ENCODE measurements around the gene SLC27A2.

SLC27A2 gene

GRCh38 chr15:50218291-50218690, 36.3 kb downstream of the SLC27A2 start:
- no peak for DNase-seq
- no peak for TF ChIP-seq CTCF (IDR thresholded peaks at IDR 0.05; ENCODE audit: low read depth, low read length)
- H3K27me3 ChIP-seq (ENCODE audit: insufficient read depth, low read depth, severe bottlenecking), result no peaks in the 10 kb centered on the region
- H3K27ac ChIP-seq, result no peak overlapping the region
- peaks cover 2% of the 10 kb centered on the region for H3K36me3 ChIP-seq
- H3K9me3 ChIP-seq (ENCODE audit: severe bottlenecking), result peaks cover 3% of the 10 kb centered on the region
- no peak overlapping the region for H3K4me3 ChIP-seq (ENCODE audit: low read depth, low read length)

- no peak for TF ChIP-seq CTCF (IDR thresholded peaks at IDR 0.05; ENCODE audit: low read depth, low read length)
- no peaks in the 10 kb centered on the region for H3K9me3 ChIP-seq (ENCODE audit: severe bottlenecking)
- no peak overlapping the region for H3K4me3 ChIP-seq (ENCODE audit: low read depth, low read length)
- H3K27me3 ChIP-seq (ENCODE audit: insufficient read depth, low read depth, severe bottlenecking), result no peaks in the 10 kb centered on the region
- H3K27ac ChIP-seq, result no peak overlapping the region
- peaks cover 6% of the 10 kb centered on the region for H3K36me3 ChIP-seq
- no peak for DNase-seq
Observed at GRCh38 chr15:50218691-50219090, 36.7 kb downstream of the SLC27A2 start.

- no peak for TF ChIP-seq CTCF (IDR thresholded peaks at IDR 0.05; ENCODE audit: low read depth, low read length)
- no peaks in the 10 kb centered on the region for H3K27me3 ChIP-seq (ENCODE audit: insufficient read depth, low read depth, severe bottlenecking)
- no peak for DNase-seq
Observed at GRCh38 chr15:50219820-50220219, 37.8 kb downstream of the SLC27A2 start.

GRCh38 chr15:50222181-50222580, 40.2 kb downstream of the SLC27A2 start:
- Histone ChIP-seq H3K36me3 (peaks cover 17% of the 10 kb centered on the region), H3K9me3 (ENCODE audit: severe bottlenecking) (no peaks in the 10 kb centered on the region), H3K4me3 (ENCODE audit: low read depth, low read length) (no peak overlapping the region), H3K27me3 (ENCODE audit: insufficient read depth, low read depth, severe bottlenecking) (no peaks in the 10 kb centered on the region), H3K27ac (no peak overlapping the region)
- DNase-seq, result no peak
- no peak for TF ChIP-seq CTCF (IDR thresholded peaks at IDR 0.05; ENCODE audit: low read depth, low read length)

More at GRCh38 chr15:50219820-50220219, 37.8 kb downstream of the SLC27A2 start:
- H3K4me3 ChIP-seq (ENCODE audit: low read depth, low read length), result no peak overlapping the region
- H3K27ac ChIP-seq, result no peak overlapping the region
- peaks cover 15% of the 10 kb centered on the region for H3K36me3 ChIP-seq
- H3K9me3 ChIP-seq (ENCODE audit: severe bottlenecking), result no peaks in the 10 kb centered on the region

- H3K27me3 ChIP-seq (ENCODE audit: insufficient read depth, low read depth, severe bottlenecking), result no peaks in the 10 kb centered on the region
- no peaks in the 10 kb centered on the region for H3K9me3 ChIP-seq (ENCODE audit: severe bottlenecking)
- no peak for DNase-seq
- H3K36me3 ChIP-seq, result peaks cover 25% of the 10 kb centered on the region
- no peak overlapping the region for H3K27ac ChIP-seq
- no peak for TF ChIP-seq CTCF (IDR thresholded peaks at IDR 0.05; ENCODE audit: low read depth, low read length)
- no peak overlapping the region for H3K4me3 ChIP-seq (ENCODE audit: low read depth, low read length)
Observed at GRCh38 chr15:50224606-50225005, 42.6 kb downstream of the SLC27A2 start.

GRCh38 chr15:50225057-50225456, 43.1 kb downstream of the SLC27A2 start:
- Histone ChIP-seq H3K27ac (no peak overlapping the region), H3K27me3 (ENCODE audit: insufficient read depth, low read depth, severe bottlenecking) (no peaks in the 10 kb centered on the region)
- no peak for TF ChIP-seq CTCF (IDR thresholded peaks at IDR 0.05; ENCODE audit: low read depth, low read length)

More at GRCh38 chr15:50225057-50225456, 43.1 kb downstream of the SLC27A2 start:
- DNase-seq, result no peak
- Histone ChIP-seq H3K36me3 (peaks cover 25% of the 10 kb centered on the region), H3K4me3 (ENCODE audit: low read depth, low read length) (no peak overlapping the region), H3K9me3 (ENCODE audit: severe bottlenecking) (no peaks in the 10 kb centered on the region)

All from WERI-Rb-1 (cell line).